GOT3 (cell line): Measurements from ENCODE around the gene PRR33.

ENCODE experiments used
- DNase-seq: peaks from one replicate; lab custom pipeline; 2025; ENCODE audit warnings: mixed read lengths; lab: John Stamatoyannopoulos, UW

The PRR33 gene

DNA sequence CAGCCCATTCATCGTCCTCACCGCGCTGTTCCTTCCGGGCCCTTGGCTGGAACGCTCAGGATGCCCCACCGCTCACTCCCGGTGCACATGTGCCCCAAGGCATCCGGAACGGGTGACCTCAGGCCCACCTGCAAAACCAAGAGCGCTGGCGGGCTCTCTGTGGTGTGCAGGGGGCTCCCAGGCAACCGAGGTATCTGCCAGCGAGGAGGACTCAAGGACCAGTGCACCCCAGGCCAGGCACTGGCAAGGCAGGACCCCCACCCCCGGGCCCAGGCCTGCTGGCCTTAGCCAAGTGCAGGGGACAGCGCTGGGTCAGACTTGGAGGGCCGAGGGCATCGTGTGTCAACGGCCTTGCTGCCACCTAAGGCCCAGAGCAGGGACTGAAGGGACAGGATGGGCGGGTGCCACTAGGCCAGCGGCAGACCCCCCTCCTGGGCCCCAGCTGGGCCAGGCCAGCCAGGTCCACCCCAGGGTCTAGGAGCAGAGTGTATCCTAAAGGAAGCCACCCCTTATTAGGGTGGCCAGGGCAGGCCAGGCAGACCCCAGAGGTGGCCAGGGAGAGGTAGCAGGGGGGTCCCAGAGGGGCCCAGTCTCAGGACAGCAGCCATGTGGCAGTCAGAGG, 36.3 kb upstream of the PRR33 start:
- no peak for DNase-seq

DNA sequence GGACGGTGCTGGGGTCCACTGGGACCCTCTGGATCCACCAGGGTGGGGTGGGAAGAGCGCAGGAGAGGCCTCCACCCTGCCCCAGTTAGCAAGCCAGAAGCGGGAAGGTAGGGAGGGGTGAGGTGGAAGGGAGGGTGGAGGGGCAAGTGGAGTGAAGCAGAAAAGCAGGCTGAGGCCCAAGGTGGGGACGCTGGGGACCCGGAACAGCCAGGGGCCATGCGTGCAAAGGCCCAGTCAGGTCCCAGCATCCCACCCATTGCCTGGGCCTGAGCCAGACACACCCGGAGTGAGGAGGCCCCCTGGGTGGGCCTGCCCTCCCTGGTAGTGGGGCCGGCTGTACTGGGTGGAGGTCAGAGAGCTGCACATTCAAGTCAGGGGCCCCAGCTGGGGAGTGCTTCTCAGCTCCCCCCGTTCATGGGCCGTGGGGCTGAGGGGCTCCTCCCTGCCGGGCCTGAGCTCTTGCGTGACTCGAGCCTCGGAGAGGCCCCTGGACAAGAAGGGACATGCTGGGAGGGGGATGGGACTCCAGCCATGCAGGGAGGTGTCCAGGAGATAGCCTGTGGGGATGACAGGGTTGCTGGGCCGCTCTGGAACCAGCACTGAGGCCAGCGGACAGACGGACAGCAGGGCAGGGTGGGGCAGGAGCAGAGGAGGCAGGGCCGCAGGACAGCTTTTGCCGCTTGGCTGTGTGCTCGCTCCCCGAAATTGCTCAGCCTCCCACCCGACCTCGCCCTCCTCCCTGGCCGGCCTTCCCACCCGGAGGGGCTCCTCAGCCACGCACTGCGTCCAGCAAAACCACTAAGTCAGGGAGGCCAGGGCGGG, 35.5 kb upstream of the PRR33 start:
- DNase-seq = no peak

DNA sequence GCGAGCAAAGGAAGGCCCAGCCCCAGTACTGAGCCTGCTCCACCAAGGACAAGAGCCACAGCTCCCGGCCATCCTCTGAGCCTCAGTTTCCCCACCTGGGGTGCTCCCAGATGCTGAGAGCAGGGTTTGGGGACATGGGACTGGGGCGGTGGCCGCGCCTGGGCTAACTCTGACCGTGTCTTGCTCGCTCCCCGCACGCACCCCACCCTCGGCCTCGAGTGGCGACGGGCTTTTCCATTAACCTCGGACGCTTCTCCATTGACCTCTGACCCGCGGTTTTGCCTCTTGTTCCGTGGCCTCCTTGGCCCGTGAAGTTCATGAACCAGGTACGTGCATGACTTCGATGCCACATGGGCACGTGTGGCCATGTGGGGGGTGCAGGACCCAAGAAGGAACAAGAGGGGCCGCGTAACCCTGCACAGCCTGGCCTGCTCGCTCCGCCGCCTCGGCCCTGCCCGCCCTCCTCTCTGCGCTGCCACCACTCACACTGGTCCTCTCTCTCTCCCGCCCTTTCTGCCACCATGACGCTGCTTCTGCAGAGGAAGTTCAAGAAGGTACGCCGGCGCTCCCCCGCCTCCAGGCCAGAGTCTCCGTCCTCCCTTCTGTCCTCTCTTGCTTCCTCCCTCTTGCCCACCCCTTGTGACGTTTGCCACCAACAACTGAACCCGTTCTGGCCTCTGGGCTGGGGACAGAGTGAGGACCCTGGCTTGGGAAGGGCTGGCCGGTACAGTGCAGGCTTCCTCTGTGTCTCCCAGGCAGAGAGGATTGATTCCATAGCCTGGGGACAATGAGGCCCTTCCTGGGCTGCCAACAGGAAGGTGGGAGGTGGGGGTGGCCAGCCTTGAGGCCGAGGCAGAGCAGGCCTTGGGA, 34.7 kb upstream of the PRR33 start:
- DNase-seq = no peak

DNA sequence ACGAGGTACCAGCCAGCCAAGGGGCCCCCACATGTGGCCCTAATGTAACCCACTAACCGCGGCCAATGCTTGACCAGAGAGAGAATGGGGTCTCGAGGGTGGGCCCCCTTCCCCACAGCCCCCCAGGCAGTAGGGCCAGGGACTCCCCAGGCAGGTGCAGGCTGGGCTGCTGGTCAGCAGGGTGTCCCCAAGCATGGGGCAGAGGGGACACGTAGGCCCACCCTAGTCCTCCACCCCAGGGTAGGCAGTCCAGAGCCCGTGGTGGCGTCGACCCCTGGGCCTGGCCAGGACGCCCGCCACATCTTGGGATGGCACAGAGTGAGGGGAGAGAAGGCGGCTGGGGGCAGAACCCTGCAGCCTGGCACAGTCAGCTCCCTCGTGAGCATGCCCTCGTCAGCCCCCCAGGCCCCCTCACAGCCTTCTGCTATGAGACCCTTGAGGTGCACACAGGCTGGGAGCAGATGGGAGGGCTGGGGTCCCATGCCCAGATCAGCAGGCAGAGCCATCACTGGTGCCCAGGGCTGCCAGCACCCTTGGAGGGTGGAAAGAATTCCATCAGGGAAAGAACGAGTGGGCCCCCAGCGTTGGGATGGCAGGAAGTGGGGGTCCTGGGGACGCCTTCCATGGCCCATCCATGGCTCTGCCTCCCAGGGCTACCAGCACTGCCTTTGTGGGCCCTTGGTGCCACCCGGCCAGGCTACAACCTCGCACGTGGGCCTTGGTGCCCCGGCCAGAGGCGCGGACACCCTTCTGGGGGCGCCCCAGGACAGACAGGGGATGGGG, 33.9 kb upstream of the PRR33 start:
- no peak for DNase-seq

DNA sequence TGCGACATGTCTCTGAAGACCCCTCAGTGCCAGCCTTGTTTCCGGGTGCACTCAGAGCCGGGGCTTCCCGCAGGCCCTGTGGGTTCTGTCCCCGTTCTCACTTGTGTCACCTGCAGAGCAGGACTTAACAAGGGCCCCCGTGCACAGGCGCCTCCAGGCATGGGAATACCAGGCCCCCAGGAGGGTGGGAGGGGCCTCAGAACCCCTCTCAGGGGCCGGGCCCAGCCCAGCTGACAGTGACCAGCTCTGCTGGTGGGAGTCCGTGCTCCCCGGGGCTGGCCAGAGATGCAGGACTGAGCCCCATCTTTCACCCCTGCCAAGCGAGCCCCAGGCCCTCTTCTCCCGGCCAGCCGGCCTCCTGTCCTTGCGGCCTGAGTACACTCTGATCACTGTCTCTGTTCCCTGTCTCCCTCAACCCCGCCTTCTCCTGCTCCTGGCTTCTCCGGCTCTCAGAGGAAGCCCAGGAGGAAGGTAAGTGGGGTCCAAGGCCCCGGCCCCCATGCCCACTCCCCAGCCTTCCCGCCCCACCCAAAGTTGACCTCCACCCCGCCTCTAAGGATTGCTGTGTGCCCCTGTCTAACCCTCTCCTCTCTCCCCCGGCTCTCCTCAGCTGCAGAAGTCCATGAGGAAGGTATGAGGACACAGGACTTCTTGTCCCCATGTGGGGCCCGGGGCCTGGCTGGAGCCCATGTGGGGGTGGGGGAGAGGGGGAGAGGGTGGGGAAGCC, 33.1 kb upstream of the PRR33 start:
- DNase-seq = no peak

DNA sequence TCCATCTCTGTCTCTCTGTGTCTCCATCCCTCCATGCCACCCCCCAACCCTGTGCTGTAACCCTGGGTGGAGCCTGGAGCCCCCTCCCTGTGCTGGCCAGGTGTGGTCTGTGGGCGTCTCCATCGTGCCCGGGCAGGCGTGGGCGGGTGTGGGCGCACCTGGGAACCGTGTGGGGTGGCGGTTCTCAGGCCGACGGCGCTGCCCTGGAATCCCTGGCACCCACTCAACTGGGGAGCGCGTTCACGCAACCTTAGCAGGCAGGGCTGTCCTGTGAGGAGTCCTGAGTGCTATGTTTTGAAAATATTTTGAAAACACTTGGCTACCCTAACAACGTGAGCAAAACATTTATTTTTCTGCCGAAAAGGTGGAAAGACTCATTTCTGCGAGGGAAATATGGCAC, 32.5 kb upstream of the PRR33 start:
- DNase-seq = no peak

DNA sequence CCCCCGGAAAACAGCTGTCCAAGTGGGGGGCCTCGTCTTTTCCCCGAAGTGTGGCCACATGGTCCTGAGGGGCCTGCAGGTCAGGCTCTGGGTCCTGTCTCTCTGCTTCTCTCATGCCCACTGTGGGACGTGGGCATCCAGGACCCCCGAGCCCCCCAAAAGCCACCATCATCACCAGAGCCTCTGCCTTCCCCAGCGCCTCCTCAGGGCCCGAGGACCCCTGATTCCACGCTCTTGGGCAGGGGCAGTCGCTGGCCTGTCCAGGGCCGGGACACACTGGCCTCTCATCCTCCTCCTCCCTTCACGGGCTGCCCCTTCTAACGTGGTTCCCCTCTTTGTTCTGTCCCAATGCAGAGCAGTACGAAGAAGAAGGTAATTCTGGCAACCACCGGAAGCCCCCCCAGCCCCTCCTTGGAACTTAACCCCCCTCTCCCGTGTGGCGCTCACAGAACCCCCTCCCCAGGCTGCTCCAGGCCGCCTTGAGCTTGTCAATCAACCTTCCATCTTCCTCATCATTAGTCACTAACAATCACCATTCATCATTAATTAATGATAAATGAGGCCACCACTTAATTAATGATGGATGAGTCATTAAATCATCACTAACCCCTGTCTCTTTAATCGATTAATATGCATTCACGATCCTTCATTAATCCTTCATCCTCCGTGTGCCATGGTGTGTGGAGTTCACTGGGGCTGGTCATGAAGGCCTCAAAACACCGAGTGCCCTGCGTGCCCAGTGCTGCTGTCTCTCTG, 31.7 kb upstream of the PRR33 start:
- DNase-seq = no peak

DNA sequence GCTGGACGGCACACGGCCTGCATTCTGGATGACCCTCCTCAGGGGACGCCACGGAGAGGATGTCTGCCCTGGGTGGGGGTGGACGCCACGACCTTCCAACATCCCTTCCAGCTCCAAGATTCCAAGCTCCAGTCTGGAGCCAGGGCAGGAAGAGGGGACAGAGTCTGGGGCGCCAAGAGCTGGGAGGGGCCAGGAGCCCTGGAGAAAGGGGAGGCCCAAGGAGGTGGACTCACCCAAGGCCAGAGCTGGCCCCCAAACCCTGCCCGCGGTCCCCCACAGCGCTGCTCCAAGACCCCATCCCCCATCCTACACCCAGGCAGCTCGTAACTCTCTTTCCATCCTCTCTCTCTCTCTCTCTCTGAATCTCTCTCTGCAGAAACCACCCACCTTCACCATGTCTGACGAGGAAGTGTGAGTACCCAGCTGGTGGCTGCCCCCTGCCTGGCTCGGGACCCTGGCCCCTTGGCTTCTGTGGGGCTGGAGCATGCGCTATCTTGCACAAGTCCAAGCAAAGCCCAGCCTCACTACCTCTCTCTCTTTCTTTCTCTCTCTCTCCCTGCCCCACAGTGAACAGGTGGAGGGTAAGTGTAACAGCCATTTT, 30.9 kb upstream of the PRR33 start:
- no peak for DNase-seq

DNA sequence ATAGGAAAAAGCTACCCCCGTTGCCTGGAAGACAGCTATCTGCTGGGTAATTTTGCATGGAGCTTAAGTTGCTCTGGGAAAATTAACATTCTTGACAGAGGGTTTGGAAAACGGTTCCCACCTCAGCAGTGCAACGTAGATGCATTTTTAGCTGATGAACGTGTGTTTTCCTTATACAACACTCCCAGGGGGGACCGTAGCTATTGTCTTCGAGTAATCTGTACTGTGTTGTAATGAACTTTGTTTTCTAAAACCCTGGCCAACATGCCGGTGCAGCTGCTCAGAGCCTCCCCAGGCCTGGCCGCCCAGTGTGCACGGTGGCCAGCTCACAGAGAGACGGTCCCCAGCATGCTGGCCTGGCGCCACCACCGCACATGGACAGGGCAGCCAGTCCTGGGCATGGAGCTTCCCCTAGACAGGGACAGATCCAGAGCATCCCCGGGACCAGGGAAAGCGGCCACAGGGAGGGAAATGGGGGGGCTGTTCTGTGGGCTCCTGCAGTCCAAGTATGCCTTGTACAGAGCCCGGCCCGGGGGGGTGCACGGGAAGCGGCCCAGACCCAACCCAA, 30.0 kb upstream of the PRR33 start:
- no peak for DNase-seq

DNA sequence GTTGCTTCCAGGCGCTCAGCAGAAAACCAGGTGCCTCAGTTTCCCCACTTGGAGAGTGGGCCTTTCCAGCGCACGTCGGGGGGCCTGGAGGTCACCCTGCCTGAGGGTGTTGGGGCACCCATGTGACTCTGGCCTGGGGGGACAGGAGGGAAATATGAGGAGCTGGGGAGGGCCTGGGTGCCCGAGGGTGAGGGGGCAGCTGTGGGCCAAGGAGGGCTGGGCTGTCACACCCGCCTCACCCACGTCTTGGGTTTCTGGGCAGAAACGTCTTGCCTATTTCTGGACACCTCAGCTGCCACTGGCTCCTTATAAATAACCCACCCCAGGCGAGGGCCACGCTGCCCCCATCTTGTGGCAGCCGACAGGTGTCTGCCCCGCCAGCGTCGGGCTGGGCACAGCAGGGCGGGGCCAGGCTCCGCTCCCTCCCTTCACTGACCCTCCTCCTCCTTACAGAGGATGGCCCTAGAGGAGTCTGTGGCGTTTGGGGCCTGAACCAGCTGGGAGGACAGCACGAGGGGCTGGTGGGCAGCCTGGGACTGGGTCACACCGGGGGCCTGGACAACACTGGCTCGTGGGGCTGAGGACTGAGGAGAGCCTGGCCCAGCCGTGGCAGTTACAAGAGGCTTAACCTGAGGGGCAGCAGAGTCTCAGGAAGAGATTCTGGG, 29.3 kb upstream of the PRR33 start:
- DNase-seq = no peak

DNA sequence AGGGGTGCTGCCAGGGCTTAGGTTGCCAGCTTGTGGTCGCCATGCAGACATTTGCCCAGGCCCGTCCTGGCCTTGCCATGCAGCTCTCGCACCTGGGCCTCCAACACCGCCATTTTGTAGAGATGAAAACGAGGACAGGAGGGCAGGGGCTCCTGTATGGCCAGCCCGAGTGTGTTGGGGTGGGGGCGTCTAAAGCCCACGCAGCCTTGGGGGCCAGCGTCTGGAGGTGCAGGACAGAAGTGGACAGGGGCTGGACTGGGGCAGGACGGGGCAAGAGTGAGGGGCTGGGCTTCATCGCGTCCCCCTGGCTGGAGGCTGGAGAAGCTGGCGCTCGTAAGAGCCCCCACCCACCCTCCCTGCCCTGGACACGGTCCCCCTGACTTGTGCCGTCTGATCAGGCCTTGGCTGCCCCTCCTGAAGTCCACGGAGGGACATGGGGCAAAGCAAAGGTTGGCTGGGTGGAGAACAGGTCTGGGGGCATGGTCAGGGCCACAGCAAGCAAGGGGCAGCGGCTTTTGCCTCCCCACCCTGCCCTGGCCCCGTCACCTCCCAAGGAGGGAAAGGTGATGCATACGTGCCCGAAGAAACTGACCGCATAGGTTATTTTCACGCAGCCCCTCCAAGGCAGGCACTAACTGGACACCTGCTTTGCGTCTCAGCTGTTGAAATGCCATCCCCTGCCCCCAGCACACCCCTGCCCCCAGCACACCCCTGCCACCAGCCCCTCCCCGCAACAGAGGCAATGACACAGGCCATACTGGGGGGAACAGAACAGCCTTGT, 28.6 kb upstream of the PRR33 start:
- DNase-seq = no peak

DNA sequence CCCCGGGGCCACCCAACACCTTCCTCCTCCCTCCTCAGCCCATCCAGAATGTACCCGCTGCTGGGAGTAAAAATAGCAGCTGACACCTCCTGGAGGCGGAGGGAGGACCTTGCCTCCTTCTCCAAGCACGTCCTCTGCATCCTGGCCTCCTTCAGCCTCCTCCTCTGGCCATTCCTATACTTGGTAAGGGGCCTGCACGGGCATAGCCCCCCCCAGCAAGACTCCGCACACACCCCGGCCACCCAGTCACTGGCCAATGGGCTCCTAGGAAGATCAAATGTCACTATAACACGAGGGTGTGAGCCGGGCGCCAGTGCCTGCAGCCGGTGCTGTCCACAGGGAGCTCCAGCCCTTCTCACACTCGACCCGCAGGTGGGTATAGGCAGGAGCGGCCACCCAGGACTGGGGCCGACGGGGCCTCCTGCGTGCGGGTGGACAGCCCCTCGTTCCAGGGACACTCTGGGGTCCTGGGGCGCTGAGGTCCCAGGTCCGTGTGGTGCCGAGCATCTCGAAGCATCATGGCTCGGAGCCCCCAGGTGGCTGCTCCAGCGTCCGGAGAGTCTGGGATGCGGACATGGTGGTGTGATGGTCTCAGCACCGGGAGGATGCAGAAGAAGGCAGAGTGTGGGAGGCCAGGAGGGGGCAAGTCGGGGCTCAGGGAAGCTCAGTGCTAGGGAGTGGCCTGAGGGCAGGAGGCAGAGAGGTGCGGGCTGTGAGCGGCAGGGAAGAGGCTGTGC, 27.9 kb upstream of the PRR33 start, which contains the start of gene TNNT3:
TNNT3 (plus strand) TSS at position 313 of the 737 bp plus-strand sequence. CDS start 3,172 bp downstream, outside the sequence.
- DNase-seq = no peak

DNA sequence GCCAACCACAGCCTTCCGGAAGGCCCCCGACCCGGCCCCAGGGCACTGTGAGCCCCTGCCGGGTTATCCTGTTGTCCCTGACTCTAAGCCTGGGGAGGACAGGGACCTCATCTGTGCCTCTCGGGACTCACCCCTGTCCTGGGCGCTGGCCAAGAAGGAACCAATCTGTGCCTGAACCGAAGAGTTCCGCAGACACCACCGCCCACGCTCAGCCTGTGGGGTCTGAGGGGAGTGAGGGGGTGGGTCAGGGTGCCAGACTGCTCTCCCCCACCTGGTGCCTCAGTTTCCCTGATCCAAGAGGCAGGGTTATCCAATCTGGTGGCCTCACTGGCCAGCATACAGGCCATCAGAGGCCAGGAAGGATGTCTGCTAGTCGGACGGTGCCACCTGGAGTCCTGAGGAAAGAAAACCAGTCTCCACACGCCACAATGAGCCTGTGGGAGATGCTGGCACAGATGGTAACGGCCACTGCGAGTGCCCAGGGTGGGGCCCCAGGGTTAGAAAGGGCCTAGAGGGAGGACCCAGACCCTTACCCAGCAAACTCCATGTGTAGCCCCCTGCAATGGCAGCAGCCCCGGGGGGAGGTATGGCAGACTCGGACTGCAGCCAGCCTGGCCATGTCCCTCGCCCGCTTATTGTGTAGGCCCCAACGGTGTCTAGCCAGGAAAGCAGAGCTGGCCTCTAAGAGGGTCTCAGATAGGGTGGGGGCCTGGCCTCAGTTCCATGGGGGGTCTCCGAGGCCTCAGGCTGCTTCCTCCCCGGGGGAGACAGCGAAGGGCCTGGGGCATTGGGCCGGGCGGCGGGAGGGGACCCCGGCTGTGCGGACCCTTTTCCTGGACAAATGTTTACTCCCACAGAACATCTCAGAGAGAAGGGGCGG, 27.0 kb upstream of the PRR33 start:
- DNase-seq = no peak

DNA sequence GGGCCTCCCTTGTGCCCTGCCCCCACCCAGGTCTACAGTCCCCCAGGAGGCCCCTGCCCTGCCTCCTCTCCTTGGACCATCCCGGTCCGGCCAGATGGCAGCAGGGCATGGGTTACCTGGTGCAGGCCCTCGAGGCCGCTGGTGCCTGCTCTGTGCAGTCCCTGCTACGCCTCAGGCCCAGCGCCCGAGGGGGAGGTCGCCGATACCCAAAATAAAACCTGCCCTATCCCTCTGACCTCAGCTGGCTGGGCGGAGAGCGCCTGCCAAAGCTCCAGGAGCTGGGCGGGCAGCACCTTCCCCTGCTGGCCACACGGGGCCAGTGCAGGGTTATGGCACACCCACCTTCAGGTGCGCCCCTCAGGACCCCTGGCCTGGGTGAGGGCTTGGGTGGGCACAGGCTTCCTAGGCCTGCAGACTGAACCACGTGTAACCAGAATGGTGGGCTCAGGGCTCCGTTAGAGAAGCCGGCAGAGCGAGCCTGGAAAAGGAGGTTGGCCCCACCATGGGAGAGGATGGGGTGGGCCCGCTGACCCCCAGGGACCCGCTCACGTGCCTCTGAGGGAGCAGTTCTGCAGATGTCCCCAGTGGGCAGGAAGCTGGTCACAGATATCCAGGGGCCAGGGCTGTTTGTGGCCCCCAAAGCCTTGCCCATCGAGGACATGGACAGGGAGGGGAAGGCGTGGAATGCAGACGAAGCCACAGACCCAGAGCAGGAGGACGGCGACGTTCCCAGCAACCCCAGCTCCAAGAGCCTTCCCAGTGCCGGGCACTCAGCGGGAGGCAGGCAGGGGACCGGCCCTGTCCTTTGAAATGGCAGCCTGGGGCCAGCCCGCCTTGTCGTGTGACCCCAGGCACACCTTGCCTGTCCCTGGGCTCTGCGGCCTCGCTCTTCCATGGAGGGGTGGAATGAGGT, 26.1 kb upstream of the PRR33 start:
- DNase-seq = no peak

DNA sequence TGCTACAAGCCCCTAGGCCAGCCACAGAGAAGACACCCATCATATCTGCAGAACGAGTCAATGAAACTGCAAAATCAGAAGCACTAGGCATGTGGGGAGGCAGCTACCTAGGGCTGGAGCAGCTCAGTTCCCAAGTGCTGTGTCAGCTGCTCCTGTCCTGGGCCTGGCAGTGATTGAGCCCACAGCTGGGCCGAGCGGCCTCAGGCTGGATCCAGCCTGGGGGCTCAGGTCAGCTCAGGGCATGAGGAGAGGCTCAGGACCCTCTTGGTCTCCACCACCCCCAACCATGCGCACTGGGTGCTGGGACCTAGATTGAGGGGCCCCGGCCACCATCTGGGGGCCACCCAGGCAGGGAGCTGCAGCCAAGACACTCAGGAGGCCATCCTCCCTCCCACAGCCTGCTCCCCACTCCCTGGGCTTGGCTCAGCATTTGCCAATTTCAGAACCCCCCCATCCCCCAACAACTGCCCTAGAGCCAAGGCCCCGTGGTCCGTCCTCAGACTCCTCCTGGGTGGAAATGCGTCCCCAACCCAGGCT, 25.4 kb upstream of the PRR33 start:
- no peak for DNase-seq
